GM18526 (cell line): ENCODE measurements around the gene TFEB.

Experiments
- POLR2A ChIP-seq: IDR thresholded peaks from 3 replicates; pipeline ENCODE4 v1.6.1; 2011; ENCODE audit not compliant: insufficient read length; ENCODE audit errors: extremely low read depth

Gene TFEB

GRCh38 chr6:41695825-41696224, 39.6 kb downstream of the TFEB start:
- no peak for TF ChIP-seq POLR2A

- no peak for TF ChIP-seq POLR2A
These were observed 40.4 kb downstream of the TFEB start for GRCh38 chr6:41694815-41695526.

DNA sequence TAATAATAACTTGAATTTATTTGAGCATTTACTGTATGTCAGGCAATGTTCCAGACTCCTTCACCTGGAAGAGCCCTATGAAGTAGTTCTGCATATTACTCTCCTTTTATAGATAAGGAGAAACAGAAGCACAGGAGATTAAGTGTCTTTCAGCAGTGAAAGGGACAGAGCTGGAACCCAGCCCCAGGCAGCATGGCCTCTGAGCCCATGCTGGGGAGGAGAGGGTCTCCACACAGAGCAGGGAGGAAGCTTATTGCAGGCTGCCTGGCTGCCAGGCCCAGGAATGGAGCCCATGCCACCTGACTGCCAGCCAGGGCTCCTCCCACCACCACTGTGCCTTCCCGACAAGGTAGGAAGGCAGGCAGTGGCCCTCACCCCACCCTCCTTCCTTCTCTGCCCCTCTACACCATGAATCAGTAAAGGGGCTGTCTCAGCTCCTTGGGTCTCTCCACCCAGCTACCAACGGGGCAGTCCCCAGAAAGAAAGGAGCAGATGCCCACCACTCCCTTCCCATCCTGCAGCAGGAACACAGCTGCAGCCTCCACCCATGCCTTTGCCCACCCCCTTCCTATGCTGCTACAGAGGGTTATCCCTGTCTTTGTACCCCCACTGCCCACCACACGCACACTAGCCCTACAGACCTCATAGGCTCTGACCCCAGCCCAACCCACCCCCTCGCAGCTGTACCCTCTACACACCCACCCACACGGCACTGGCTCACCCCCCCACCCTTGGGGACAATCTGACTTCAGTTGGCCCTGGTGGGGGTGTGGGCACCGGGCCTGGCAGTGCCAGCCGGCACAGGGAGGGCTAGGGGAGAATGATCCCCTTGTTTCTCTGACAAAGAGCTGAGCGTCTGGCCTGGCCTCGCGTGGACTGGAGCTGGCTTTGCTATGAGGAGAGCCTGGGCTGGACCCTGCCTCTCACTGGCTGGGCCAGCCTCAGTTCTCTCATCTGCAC, 41.8 kb downstream of the TFEB start:
- no peak for TF ChIP-seq POLR2A

GRCh38 chr6:41692730-41693129, 42.7 kb downstream of the TFEB start:
- TF ChIP-seq POLR2A: no peak

GRCh38 chr6:41692080-41692675, 43.2 kb downstream of the TFEB start:
- TF ChIP-seq POLR2A: no peak

GRCh38 chr6:41691426-41692079, 43.9 kb downstream of the TFEB start:
- no peak for TF ChIP-seq POLR2A

- no peak for TF ChIP-seq POLR2A
These were observed 44.7 kb downstream of the TFEB start for GRCh38 chr6:41690541-41691330.

GRCh38 chr6:41689171-41690008, 46.0 kb downstream of the TFEB start:
- no peak for TF ChIP-seq POLR2A

DNA sequence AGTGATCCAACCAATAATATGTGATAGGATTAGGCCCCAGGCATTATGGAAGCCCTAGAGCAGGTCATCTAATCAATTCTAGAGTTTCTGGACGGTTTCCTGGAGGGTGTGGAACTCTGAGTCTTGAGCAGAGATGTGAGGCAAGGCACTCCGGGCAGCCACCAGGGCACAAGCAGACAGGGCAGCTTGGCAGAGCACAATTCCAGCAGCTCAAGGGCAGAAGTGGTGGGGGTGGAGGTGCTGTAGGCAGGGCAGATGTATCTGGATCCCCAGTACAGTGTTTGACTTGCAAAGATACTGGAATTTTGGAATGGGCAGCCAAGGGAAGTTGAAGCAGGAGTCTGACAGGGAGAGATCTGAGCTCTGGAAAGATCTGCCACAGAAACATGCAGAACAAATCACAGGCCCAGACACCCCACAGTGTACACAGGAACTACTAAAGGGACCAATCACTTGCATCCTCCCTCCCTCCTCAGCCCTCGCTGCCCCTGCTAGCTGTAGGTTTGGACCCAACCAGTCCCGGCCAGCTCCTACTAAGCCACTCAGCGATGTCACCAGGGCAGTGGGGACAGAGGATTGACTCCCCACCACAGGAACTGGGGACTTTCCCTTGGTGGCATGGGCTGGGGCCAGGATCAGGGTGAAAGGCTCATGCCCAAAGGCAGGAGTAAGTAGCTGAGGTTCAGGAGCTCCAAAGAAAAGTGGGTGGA, 47.0 kb downstream of the TFEB start:
- TF ChIP-seq POLR2A: no peak

DNA sequence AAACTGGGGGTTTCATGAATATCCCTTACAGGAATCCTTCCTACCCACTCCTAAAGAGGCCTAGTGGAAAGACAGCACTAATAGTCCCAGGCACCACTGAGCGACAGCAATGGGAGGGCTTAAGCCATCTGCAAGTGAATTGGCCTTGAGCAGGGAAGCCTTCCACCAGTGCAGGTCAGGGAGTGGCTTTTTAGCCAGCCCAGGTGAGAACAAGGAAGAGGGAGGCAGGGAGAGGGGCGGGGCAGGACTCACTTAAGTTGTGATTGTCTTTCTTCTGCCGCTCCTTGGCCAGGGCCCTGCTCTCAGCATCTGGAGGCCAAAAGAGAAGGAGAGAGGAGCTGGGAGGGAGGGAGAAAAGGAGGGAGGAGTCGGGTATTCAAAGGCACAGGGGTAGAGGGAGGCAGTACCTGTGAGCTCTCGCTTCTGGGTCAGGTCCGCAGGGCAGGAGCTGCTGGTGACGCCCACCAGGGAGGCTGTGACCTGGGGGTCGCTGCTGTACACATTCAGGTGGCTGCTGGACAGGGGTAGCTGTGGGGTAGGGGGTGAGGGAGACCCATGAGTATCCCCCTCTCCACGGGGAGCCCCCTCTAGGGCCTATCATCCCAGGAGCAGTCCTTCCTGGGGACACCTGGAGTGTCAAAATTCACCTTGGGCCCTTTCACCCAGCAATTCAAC, 47.8 kb downstream of the TFEB start:
- TF ChIP-seq POLR2A: no peak

GRCh38 chr6:41685641-41686380, 49.6 kb downstream of the TFEB start:
- TF ChIP-seq POLR2A: no peak
